NCI-H748 treated with DMSO at 0.1 percent for 48 hours (cell line): ENCODE measurements around the gene NUDT1.

Source experiments
- DNase-seq: peaks from one replicate; lab custom pipeline; 2025; lab: John Stamatoyannopoulos, UW

Gene NUDT1

GRCh38 chr7:2241580-2242540 is at the start of gene NUDT1, which contains the start of gene MRM2:
NUDT1 (plus strand) TSS chr7:2242226; CDS start chr7:2244575, 2,349 bp downstream.
MRM2 (minus strand) TSS chr7:2242205; CDS start chr7:2242169, 36 bp downstream.
- peak; percentile 76 for DNase-seq

GRCh38 chr7:2192831-2193534 is 49.0 kb upstream of the NUDT1 start:
- peak; percentile 90 for DNase-seq

GRCh38 chr7:2193575-2194305 is 48.3 kb upstream of the NUDT1 start:
- no peak for DNase-seq

- DNase-seq, result no peak
Measured at GRCh38 chr7:2195400-2196246, 46.4 kb upstream of the NUDT1 start.

- DNase-seq, result no peak
Measured at GRCh38 chr7:2196381-2197378, 45.3 kb upstream of the NUDT1 start.

- no peak for DNase-seq
Measured at GRCh38 chr7:2197436-2198155, 44.4 kb upstream of the NUDT1 start.

GRCh38 chr7:2198206-2198605 is 43.8 kb upstream of the NUDT1 start:
- DNase-seq, result no peak

GRCh38 chr7:2198760-2199159 is 43.3 kb upstream of the NUDT1 start:
- no peak for DNase-seq

GRCh38 chr7:2199528-2199927 is 42.5 kb upstream of the NUDT1 start:
- DNase-seq, result no peak

GRCh38 chr7:2199956-2200583 is 42.0 kb upstream of the NUDT1 start:
- DNase-seq, result no peak

- DNase-seq, result no peak
Measured at GRCh38 chr7:2200584-2200980, 41.4 kb upstream of the NUDT1 start.

GRCh38 chr7:2201128-2201527 is 40.9 kb upstream of the NUDT1 start:
- DNase-seq, result no peak

GRCh38 chr7:2201686-2202360 is 40.2 kb upstream of the NUDT1 start:
- no peak for DNase-seq

GRCh38 chr7:2202361-2202761 is 39.7 kb upstream of the NUDT1 start:
- no peak for DNase-seq

GRCh38 chr7:2202901-2203765 is 38.9 kb upstream of the NUDT1 start:
- DNase-seq, result no peak

GRCh38 chr7:2203766-2204300 is 38.2 kb upstream of the NUDT1 start:
- no peak for DNase-seq

GRCh38 chr7:2204446-2204845 is 37.6 kb upstream of the NUDT1 start:
- no peak for DNase-seq
